T1000 (cell line): ENCODE data around the gene PPP4R3A.
"Not testable (repeated sequence)": the region's sequence is repeated elsewhere in the genome, so short reads cannot be mapped to it uniquely, and the experiment has no call there.

Source experiments
- DNase-seq: peaks from one replicate; lab custom pipeline; 2025; ENCODE audit warnings: mixed read lengths; lab: John Stamatoyannopoulos, UW

The PPP4R3A gene

DNA sequence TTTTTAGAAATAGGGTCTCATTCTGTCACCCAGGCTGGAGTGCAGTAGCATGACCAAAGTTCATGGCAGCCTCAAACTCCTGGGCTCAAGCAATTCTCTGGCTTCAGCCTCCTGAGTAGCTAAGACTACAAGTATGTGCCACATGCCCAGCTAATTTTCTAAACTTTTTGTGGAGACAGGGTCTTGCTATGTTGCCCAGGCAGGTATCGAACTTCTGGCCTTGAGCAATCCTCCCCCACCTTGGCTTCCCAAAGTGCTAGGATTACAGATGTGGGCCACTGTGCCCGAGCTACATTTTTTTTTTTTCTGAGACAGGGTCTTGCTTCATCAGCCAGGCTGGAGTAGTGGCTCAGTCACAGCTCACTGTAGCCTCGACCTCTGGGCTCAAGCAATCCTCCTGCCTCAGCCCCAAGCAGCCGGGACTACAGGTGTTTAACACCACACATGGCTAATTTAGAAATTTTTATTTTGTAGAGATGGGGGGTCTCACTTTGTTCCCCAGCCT is 7.1 kb downstream of the PPP4R3A start:
- no peak for DNase-seq

DNA sequence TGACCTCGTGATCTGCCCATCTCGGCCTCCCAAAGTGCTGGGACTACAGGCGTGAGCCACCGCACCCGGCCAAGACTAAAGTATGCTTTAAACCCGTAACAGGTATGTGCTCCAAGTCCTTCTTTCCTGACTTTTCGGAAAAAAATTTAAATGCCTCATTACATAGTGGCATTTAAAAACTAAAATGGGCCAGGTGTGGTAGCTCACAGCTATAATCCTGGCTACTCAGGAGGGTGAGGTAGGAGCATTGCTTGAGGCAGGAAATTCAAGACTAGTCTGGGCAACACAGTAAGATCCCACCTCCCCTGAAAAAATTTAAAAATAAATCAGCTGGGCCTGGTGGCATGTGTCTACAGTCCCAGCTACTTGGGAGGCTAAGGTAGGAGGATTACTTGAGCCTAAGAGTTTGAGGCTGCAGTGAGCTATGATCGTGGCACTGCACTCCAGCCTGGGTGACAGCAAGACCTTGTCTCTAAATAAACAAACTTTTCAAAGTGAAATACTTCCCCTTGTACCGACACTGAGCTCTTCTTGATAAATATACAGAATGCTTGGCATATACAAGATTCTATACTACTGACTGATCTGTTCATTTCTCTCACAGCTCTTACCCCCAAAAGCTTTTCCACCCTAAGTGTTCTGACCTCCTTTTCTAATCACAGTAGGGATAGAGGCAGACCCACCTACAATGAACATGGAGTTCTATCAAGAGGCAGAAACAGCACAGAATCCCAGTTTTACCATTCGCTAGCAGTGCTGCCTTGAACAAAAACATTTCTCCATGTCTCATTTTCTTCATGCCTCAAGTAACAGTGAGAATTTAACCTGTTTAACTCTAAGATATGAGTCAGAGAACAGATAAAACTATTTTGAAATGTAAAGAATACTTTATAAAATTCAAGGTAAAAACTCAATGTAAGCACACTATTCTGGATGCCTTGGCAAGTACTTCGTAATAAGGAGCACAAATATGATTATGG is 7.9 kb downstream of the PPP4R3A start:
- no peak for DNase-seq

DNA sequence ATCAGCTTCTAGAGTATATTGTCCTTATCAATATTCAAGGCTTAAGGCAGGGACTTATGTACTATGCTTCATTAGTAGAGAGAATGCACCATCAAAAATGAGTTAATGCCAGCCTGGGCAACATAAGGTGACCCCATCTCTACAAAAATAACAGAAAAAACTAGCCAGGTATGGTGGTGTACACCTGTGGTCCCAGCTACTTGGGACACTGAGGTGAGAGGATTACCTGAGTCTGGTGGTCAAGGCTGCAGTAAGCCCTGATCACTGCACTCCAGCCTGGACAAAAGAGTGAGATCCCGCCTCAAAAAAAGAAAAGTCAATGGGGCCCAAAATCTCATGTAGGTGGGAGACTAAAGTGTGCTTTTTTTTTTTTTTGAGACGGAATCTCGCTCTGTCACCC is 8.8 kb downstream of the PPP4R3A start:
- DNase-seq = no peak

DNA sequence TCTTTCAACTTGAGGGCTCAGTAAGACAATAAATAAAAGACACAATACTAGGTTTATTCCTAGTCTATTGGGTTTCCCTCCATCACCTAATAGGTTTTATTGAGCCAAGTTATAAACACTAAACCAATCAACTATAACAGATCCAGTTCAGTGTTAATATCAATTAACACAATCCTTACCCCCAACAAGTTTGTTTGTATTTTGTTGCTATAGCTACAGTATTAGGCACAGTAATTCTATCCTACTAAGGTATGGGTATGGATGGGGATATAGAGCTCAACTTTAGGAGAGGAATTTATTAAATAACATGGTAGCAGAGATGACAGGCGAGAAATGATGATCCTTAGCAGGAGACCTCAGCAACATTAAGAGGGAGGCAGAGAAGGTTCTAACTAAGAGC is 13.3 kb downstream of the PPP4R3A start:
- no peak for DNase-seq

DNA sequence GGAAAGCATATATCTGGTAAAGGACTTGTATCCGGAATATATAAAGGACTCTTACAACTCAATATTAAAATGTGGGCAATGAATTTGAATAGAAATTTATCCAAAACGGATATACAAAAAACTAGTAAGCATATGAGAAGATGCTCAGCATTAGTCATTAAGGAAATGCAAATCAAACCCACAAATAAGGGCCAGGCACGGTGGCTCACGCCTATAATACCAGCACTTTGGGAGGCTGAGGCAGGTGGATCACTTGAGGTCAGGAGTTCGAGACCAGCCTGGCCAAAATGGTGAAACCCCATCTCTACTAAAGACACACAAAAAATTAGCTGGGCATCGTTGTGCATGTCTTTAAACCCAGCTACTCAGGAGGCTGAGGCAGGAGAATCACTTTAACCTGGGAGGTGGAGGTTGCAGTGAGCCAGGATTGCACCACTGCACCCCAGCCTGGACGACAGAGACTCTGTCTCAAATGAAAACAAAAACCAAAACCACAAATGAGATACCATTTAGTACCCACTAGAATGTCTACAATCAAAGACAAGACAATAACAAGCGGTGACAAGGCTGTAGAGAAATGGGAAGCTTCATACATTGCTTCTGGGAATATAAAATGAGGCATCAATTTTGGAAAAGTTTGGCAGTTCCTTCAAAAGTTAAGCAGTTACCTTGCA is 15.6 kb downstream of the PPP4R3A start:
- DNase-seq = not testable (repeated sequence)

GRCh38 chr14:91493169-91493568 is 16.9 kb downstream of the PPP4R3A start:
- DNase-seq = no peak

- no peak for DNase-seq
Measured at GRCh38 chr14:91484744-91485143, 25.4 kb downstream of the PPP4R3A start.

DNA sequence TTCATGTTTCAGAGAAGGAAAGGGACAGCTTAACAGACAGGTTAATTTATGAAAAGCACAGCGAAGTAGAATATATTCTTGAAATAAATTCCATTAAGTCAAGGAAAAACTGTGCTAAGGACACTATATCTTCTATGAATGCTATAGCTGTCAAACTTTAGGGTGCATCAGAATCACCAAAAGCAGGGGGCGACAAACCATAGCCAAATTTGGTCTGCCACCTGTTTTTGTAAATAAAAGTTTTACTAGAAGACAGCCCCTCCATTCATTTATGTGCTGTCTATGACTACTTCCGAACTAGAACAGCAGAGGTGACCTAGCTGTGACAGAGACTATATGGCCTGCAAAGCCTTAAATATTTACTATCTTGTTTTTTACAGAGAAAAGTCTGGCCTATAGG is 25.9 kb downstream of the PPP4R3A start:
- DNase-seq = no peak

- no peak for DNase-seq
Measured at GRCh38 chr14:91482263-91483013, 27.7 kb downstream of the PPP4R3A start.

- DNase-seq = no peak
Measured at GRCh38 chr14:91477388-91477787, 32.7 kb downstream of the PPP4R3A start.

- no peak for DNase-seq
Measured at GRCh38 chr14:91473046-91473445, 37.1 kb downstream of the PPP4R3A start.

DNA sequence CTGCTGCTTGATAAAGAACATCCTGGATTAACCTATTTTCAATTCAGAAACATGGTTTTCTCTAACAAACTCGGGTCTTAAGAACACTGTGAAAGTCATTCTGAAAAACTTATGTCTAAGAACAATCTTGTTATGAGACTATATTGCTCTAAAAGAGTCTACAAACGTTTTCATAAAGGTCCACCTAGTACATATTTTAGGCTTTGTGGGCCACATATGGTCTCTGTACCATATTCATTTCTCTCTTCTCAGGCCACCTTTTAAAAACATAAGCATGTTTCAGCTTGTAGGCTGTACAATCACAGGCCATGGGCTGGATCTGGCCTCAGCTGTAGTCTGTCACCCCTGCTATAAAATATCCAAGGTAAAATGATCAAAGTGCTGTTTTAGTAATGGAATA is 39.9 kb downstream of the PPP4R3A start:
- no peak for DNase-seq

GRCh38 chr14:91466192-91466591 is 43.9 kb downstream of the PPP4R3A start:
- no peak for DNase-seq

GRCh38 chr14:91464615-91465205 is 45.4 kb downstream of the PPP4R3A start:
- no peak for DNase-seq

DNA sequence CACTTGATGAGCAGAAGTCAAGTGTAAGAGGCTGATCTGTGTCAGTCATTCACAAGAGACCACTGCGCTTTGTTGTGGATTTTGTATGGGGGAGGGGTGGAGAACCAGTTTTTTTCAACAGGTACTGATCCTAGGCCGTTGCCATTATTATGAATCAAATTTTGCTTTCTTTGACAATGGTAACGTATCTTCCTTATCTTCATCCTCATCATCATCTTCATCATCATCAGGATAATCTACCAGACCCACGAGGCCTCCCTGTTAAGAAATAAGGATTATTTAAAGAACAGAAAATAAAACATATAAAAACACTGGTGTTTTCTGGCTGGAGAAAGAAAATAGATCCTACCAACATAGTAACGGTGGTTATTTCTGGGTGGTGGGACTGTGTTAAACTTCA is 51.5 kb downstream of the PPP4R3A start:
- DNase-seq = no peak

- no peak for DNase-seq
Measured at GRCh38 chr14:91456283-91456682, 53.8 kb downstream of the PPP4R3A start.

DNA sequence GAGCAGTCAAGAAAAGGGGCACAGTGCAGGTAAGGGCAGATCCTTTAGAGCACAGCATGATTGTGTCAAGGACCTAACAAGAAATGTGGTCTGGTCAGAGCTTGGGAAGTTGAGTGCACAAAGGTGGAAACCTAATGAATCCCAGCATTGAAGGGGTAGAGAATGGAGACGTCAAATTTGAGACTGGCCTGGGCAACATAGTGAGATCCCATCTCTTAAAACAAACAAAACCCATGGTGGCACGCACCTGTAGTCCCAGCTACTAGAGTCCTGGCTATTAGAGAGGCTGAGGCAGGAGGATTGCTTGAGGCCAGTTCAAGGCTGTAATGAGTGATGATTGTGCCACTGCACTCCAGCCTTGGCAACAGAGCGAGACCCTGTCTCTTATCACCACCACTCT is 55.5 kb downstream of the PPP4R3A start:
- no peak for DNase-seq

DNA sequence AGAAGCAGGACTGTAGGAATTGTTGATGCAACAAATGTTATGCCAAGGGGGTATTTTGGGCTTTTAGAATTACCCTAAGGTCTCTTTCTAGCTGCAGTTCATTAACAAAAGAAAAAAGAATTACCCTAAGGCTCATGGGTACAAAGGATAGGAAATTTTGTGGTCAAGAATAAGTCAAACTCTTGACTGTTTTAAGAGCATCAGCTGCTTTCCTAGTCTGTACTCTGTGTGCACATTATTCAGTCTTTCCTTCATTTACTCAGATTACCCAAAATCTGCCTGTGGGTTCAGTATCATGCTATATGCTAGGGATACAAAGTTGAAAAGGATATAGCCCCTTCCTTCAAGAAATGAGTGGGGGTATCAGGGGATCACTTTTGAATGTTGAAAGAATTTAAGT is 56.0 kb downstream of the PPP4R3A start:
- DNase-seq = no peak

GRCh38 chr14:91453744-91454143 is 56.4 kb downstream of the PPP4R3A start:
- no peak for DNase-seq

DNA sequence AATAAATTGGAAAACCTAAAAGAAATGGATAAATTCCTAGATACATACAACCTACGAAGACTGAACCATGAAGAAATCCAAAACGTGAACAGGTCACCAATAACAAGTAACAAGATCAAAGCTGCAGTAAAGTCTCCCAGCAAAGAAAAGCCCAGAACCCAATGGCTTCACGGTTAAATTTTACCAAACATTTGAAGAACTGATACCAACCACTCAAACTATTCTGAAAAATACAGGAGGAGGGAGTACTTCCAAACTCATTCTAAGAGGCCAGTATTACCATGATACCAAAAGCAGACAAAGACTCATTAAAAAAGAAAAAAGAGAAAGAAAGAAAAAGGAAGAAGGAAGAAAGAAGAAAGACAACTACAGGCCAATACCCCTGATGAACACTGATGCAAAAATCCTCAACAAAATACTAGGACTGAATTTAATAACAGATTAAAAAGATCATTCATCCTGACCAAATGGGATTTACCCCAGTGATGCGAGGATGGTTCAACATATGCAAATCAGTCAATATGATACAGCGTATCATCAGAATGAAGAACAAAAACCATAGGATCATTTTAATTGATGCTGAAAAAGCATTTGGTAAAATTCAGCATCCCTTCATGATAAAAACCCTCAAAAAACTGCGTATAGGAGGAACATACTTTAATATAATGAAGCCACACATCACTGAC is 65.6 kb downstream of the PPP4R3A start:
- DNase-seq = no peak

- DNase-seq = no peak
Measured at GRCh38 chr14:91439345-91439744, 70.8 kb downstream of the PPP4R3A start.
